Measurements from ENCODE around the gene ANXA4.
A peak's percentile ranks its signal among the peaks of the same experiment; 100 is the strongest.

Gene ANXA4

DNA sequence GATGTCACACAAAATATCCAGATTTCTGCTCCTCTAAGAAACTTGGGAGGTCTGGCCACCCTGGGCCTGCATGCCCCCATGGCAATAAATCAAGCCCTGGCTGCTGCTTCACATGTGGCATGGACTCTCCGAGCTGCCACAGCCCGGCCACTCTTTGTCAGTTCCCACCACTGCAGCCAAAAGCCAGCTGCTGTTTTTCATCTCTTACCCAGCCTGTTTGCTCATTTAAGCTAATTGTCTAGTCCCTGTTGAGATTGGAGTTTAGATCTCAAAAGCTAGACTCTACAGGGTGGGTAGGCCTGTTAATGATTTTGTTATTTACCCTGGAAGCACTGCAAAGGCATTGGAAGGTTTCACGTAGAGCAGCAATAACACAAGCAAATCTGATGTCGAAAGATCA lies 20.9 kb upstream of the ANXA4 start:
- H3K4me1 ChIP-seq: peaks cover 0 to 4% (median 2%) of the 10 kb centered on the region in 4 donors
- no peak overlapping the region for H3K4me3 ChIP-seq
- TF ChIP-seq, protein P1, sequence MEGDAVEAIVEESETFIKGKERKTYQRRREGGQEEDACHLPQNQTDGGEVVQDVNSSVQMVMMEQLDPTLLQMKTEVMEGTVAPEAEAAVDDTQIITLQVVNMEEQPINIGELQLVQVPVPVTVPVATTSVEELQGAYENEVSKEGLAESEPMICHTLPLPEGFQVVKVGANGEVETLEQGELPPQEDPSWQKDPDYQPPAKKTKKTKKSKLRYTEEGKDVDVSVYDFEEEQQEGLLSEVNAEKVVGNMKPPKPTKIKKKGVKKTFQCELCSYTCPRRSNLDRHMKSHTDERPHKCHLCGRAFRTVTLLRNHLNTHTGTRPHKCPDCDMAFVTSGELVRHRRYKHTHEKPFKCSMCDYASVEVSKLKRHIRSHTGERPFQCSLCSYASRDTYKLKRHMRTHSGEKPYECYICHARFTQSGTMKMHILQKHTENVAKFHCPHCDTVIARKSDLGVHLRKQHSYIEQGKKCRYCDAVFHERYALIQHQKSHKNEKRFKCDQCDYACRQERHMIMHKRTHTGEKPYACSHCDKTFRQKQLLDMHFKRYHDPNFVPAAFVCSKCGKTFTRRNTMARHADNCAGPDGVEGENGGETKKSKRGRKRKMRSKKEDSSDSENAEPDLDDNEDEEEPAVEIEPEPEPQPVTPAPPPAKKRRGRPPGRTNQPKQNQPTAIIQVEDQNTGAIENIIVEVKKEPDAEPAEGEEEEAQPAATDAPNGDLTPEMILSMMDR (IDR thresholded peaks at IDR 0.05): no peak
- H3K9me3 ChIP-seq: no peaks in the 10 kb centered on the region
- H3K27me3 ChIP-seq: no peaks in the 10 kb centered on the region
- no peak overlapping the region for H3K27ac ChIP-seq
- intact Hi-C loops (cut with DNase I; ENCODE audit: low total_unique reads): no loop called here
- no peak for DNase-seq
- H3K36me3 ChIP-seq: no peaks in the 10 kb centered on the region

DNA sequence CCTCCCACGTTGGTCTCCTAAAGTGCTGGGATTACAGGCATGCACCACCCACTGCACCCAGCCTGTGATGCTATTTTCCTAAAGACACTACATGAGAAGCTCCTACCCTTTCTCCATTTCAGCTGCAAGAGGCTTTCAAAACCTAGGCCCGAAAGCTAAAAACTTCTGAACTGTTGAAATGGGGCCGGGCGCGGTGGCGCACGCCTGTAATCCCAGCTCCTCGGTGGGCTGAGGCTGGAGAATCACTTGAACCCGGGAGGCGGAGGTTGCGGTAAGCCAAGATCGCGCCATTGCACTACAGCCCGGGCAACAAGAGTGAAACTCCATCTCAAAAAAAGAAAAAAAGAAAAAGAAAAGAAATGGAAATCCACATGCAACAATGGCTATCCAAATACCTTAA lies 18.1 kb upstream of the ANXA4 start:
- intact Hi-C loops (cut with DNase I; ENCODE audit: low total_unique reads): no loop called here
- H3K9me3 ChIP-seq: no peaks in the 10 kb centered on the region
- TF ChIP-seq, protein P1 (IDR thresholded peaks at IDR 0.05): no peak
- H3K27me3 ChIP-seq: no peaks in the 10 kb centered on the region
- H3K4me3 ChIP-seq: no peak overlapping the region
- H3K4me1 ChIP-seq: peaks cover 0 to 3% (median 0%) of the 10 kb centered on the region in 4 donors
- DNase-seq: no peak
- no peaks in the 10 kb centered on the region for H3K36me3 ChIP-seq
- no peak overlapping the region for H3K27ac ChIP-seq

DNA sequence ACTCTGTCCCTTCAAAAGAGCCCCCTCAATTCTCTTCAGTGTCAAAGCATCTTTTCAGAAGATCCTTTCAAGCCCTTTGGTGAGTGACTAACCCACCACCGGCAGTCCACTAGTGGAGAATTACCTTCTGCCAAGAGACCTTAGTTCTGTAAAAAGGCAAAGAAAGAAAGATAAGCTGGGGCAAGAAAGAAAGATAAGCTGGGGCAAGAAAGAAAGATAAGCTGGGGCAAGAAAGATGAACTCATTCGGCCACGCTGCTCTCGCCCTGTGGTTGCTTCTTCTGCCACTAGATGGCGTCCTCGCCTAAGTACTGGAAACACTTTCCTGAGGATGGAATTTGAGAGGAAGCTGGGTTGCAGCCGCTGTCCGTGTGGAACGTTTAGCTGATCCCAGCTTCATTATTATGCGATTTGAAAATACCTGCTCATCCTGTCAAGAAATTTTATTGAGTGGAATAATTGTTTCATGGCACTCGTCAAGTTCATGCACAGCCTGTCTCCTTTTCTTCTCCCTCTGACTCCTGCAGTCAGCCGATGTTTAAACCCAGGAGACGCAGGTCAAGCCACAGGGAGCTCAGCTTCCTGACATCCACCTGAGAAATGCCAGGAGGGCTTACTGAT lies 17.3 kb upstream of the ANXA4 start:
- Histone ChIP-seq H3K36me3 (no peaks in the 10 kb centered on the region), H3K27ac (no peak overlapping the region), H3K27me3 (no peaks in the 10 kb centered on the region), H3K9me3 (no peaks in the 10 kb centered on the region), H3K4me3 (peak overlapping the region; percentile 21 to 35), H3K4me1 (peaks cover 0 to 3% (median 0%) of the 10 kb centered on the region in 4 donors)
- peak; percentile 90 to 91 for DNase-seq
- TF ChIP-seq, protein P1 (IDR thresholded peaks at IDR 0.05): peak; percentile 92
- intact Hi-C loops (cut with DNase I; ENCODE audit: low total_unique reads): no loop called here

DNA sequence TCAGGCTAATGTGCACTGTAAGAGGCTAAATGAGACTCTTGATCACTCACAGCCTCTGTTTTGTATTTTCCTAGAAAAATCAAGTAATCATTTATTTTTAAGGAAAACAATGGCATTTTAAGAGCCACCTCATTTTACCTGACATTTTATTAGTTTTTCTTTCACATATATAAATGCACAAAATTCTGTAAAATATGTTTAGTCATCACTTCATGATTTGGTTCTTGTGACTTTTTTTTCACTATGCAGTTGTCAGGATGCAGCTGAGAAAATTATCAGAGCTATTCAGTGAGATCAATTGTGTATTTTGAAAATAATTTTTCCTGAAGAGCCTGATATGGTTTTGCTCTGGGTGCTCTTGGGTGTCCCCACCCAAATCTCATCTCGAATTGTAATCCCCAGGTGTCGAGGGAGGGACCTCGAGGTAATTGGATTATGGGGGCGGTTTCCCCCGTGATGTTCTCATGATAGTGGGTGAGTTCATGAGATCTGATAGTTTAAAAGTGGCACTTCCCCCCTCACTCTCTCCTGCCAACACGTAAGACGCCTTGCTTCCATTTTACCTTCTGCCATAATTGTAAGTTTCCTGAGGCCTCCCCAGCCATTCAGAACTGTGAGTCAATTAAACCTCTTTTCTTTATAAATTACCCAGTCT lies 16.1 kb upstream of the ANXA4 start:
- Histone ChIP-seq H3K27me3 (no peaks in the 10 kb centered on the region), H3K27ac (no peak overlapping the region), H3K4me1 (peaks cover 0 to 3% (median 0%) of the 10 kb centered on the region in 4 donors), H3K36me3 (no peaks in the 10 kb centered on the region), H3K9me3 (no peaks in the 10 kb centered on the region), H3K4me3 (no peak overlapping the region)
- DNase-seq: no peak
- TF ChIP-seq, protein P1 (IDR thresholded peaks at IDR 0.05): no peak
- intact Hi-C loops (cut with DNase I; ENCODE audit: low total_unique reads): loop anchor here (2.0 kb wide), 1 partner anchor 93 kb away; no protein-coding TSS in a partner anchor

DNA sequence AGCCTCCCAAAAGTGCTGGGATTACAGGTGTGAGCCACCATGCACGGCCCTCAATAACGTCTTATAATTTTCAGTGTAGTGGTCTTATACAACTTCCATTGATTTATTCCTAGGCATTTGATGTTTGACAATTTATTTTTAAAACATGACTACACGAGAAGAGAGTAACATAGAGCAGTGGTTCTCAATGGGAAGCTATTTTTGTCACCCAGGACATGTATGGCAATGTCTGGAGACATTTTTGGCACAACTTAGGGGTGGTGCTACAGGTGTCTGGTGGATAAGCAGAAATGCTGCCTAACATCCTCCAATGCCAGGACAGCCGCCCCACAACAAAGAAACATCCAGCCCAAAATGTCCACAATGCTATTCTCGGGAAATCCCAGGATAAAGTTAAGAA lies 12.7 kb upstream of the ANXA4 start:
- TF ChIP-seq, protein P1 (IDR thresholded peaks at IDR 0.05): no peak
- Histone ChIP-seq H3K27ac (no peak overlapping the region), H3K4me1 (peaks cover 0 to 3% (median 0%) of the 10 kb centered on the region in 4 donors), H3K4me3 (no peak overlapping the region), H3K36me3 (no peaks in the 10 kb centered on the region), H3K9me3 (no peaks in the 10 kb centered on the region), H3K27me3 (no peaks in the 10 kb centered on the region)
- intact Hi-C loops (cut with DNase I; ENCODE audit: low total_unique reads): no loop called here
- no peak for DNase-seq
